PFSK-1 (cell line): ENCODE data around the gene RHCG.

Experiments
- POLR2AphosphoS5 ChIP-seq: IDR thresholded peaks from 2 replicates; pipeline ENCODE4 v1.6.1; 2012; ENCODE audit warnings: low read depth, mild to moderate bottlenecking, control low read depth, low read length, moderate library complexity
- REST ChIP-seq, 2 experiments: IDR thresholded peaks; 2 replicates each; pipeline versions ENCODE4 v1.6.1 to v1.8.0; 2011 to 2012; ENCODE audit warnings: low read depth in 2 of 2, low read length in 2 of 2, control low read depth in 1 of 2, inconsistent platforms in 1 of 2, mild to moderate bottlenecking in 1 of 2, moderate library complexity in 1 of 2; ENCODE audit not compliant: insufficient read depth in 1 of 2
- SIN3A ChIP-seq: IDR thresholded peaks from 2 replicates; pipeline ENCODE4 v1.6.1; 2012; ENCODE audit warnings: mild to moderate bottlenecking, low read length, moderate library complexity, borderline replicate concordance; ENCODE audit not compliant: insufficient read depth

GRCh38 chr15:89526601-89527441 is 30.4 kb upstream of the RHCG start:
- TF ChIP-seq POLR2AphosphoS5: no peak
- no peak for TF ChIP-seq SIN3A
- no peak for TF ChIP-seq REST (IDR thresholded peaks at IDR 0.05; ENCODE audit: insufficient read depth in 1 of 2, low read depth in 2 of 2, low read length in 2 of 2)
